ENCODE measurements around the gene DFFA. TPM values are rescaled to one million over a fixed set of nuclear protein-coding genes. Genes with fewer than 3 reads are reported as not detected.

DFFA gene
- total and polyA plus RNA-seq, 2 donors (not counting 3 experiments of a cell fraction or from before 2014, with no cell fraction given) = 30.0 to 44.5 TPM

DNA sequence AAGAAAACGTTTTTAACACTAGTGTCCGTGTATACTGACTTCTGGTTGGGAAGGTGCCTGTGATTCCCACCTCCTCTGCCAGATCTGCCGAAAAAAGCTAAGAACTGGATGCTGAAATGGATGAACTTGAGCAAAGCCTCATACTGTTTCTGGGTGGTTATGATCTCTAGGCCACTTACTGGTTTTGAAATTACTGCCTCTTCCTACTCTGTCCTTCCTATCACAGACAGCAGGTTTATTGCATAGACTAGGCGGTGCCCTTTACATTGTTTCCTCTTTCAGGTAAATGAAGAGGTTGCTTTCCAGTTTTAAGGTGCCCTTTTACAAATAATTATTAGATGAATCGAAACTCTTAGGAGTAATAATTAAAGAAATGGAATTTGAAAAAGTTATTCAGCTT lies 29.9 kb upstream of the DFFA start:
- TF ChIP-seq POLR2AphosphoS5 (IDR thresholded peaks at IDR 0.05; ENCODE audit: insufficient read depth, low read depth, low read length) = no peak
- Histone ChIP-seq H4K20me1 (replicated peaks; ENCODE audit: control insufficient read depth, extremely low read depth, insufficient read depth, low read length) (no peaks in the 10 kb centered on the region), H3K4me2 (ENCODE audit: insufficient read depth, low read length) (no peak overlapping the region), H2AFZ (ENCODE audit: low read depth, low read length) (no peak overlapping the region), H3K4me1 (ENCODE audit: control insufficient read depth, extremely low read depth, insufficient read depth, low read length) (no peaks in the 10 kb centered on the region), H3K27ac (ENCODE audit: insufficient read depth, low read depth, low read length) (no peak overlapping the region), H3K27me3 (ENCODE audit: control insufficient read depth in 2 of 2, insufficient read depth in 2 of 2, low read length in 2 of 2) (no peaks in the 10 kb centered on the region), H3K9me1 (replicated peaks; ENCODE audit: control insufficient read depth, extremely low read depth, insufficient read depth, low read length) (no peaks in the 10 kb centered on the region), H3K79me2 (ENCODE audit: control insufficient read depth, insufficient read depth, low read length) (peaks cover 23% of the 10 kb centered on the region), H3K36me3 (ENCODE audit: control insufficient read depth in 2 of 2, extremely low read depth in 1 of 2, insufficient read depth in 2 of 2, low read length in 2 of 2) (no peaks in the 10 kb centered on the region), H3K9ac (replicated peaks; ENCODE audit: extremely low read depth, insufficient read depth, low read length) (no peak overlapping the region), H3K9me3 (replicated peaks; ENCODE audit: control insufficient read depth, insufficient read depth, low read length) (no peaks in the 10 kb centered on the region), H3K4me3 (replicated peaks in 1 of 3; ENCODE audit: insufficient read depth in 1 of 3, low read depth in 1 of 3, low read length in 3 of 3) (no peak overlapping the region)
- ChIA-PET CTCF (interaction anchor here (0.6 to 3.1 kb wide), 2 partner anchors 12 to 364 kb away, joined by 3 to 18 read pairs; no protein-coding TSS in a partner anchor), POLR2A (no interaction called here)
- no peak for DNase-seq (ENCODE audit: low read depth, low spot score)
- no peak for FAIRE-seq
- dilution Hi-C loops (cut with MboI; ENCODE audit: extremely low pct_ligation_motif_present, low sequenced_read_pairs) (no loop called here), intact Hi-C loops (cut with micrococcal nuclease) (no loop called here)
- no TSS peak for BruUV-seq (replicated peaks)

DNA sequence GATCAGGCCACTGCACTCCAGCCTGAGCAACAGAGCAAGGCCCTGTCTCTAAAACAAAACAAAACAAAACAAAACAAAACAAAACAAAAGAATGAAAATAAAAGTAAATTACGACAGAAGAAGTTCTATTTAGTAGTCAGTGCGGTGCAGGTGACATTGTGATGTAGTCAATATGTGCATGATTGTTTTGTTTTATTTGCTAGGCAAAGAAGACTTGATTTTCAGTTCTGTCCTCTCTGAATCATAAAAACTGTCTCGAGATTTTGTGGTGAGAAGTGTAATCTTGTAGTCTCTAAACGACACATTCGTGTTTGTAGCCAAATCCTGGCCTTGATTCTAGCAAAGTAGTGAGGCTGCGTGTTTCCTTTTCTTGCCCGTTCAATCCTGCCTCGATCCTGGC lies 25.9 kb upstream of the DFFA start:
- H3K4me3 ChIP-seq (replicated peaks in 1 of 3; ENCODE audit: insufficient read depth in 1 of 3, low read depth in 1 of 3, low read length in 3 of 3) = no peak overlapping the region
- H4K20me1 ChIP-seq (replicated peaks; ENCODE audit: control insufficient read depth, extremely low read depth, insufficient read depth, low read length) = no peaks in the 10 kb centered on the region
- DNase-seq (ENCODE audit: low read depth, low spot score) (no peak), FAIRE-seq (no peak)
- no peak overlapping the region for H3K9ac ChIP-seq (replicated peaks; ENCODE audit: extremely low read depth, insufficient read depth, low read length)
- dilution Hi-C loops (cut with MboI; ENCODE audit: extremely low pct_ligation_motif_present, low sequenced_read_pairs) = no loop called here
- POLR2A ChIA-PET = no interaction called here
- H3K4me2 ChIP-seq (ENCODE audit: insufficient read depth, low read length) = no peak overlapping the region
- intact Hi-C loops (cut with micrococcal nuclease) = no loop called here
- H2AFZ ChIP-seq (ENCODE audit: low read depth, low read length) = no peak overlapping the region
- H3K4me1 ChIP-seq (ENCODE audit: control insufficient read depth, extremely low read depth, insufficient read depth, low read length) = peaks cover 5% of the 10 kb centered on the region
- peaks cover 0 to 3% of the 10 kb centered on the region in 2 experiments for H3K36me3 ChIP-seq (ENCODE audit: control insufficient read depth in 2 of 2, extremely low read depth in 1 of 2, insufficient read depth in 2 of 2, low read length in 2 of 2)
- H3K27me3 ChIP-seq (ENCODE audit: control insufficient read depth in 2 of 2, insufficient read depth in 2 of 2, low read length in 2 of 2) = no peaks in the 10 kb centered on the region
- no peak overlapping the region for H3K27ac ChIP-seq (ENCODE audit: insufficient read depth, low read depth, low read length)
- CTCF ChIA-PET = interaction anchor here (0.9 to 3.2 kb wide), 4 partner anchors 9 to 369 kb away, joined by 3 to 17 read pairs (median 4); no protein-coding TSS in a partner anchor
- H3K9me1 ChIP-seq (replicated peaks; ENCODE audit: control insufficient read depth, extremely low read depth, insufficient read depth, low read length) = no peaks in the 10 kb centered on the region
- H3K9me3 ChIP-seq (replicated peaks; ENCODE audit: control insufficient read depth, insufficient read depth, low read length) = no peaks in the 10 kb centered on the region
- TF ChIP-seq, protein P1, sequence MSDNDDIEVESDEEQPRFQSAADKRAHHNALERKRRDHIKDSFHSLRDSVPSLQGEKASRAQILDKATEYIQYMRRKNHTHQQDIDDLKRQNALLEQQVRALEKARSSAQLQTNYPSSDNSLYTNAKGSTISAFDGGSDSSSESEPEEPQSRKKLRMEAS (IDR thresholded peaks at IDR 0.05; ENCODE audit: insufficient read depth, insufficient read length) = no peak
- TF ChIP-seq, protein P2, sequence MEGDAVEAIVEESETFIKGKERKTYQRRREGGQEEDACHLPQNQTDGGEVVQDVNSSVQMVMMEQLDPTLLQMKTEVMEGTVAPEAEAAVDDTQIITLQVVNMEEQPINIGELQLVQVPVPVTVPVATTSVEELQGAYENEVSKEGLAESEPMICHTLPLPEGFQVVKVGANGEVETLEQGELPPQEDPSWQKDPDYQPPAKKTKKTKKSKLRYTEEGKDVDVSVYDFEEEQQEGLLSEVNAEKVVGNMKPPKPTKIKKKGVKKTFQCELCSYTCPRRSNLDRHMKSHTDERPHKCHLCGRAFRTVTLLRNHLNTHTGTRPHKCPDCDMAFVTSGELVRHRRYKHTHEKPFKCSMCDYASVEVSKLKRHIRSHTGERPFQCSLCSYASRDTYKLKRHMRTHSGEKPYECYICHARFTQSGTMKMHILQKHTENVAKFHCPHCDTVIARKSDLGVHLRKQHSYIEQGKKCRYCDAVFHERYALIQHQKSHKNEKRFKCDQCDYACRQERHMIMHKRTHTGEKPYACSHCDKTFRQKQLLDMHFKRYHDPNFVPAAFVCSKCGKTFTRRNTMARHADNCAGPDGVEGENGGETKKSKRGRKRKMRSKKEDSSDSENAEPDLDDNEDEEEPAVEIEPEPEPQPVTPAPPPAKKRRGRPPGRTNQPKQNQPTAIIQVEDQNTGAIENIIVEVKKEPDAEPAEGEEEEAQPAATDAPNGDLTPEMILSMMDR (IDR thresholded peaks at IDR 0.05; ENCODE audit: extremely low read depth in 1 of 2, insufficient read depth in 1 of 2, low read depth in 1 of 2, low read length in 2 of 2) = no peak
- TF ChIP-seq POLR2A (IDR thresholded peaks at IDR 0.05; ENCODE audit: low read depth, low read length) (no peak), POLR2AphosphoS5 (IDR thresholded peaks at IDR 0.05; ENCODE audit: insufficient read depth, low read depth, low read length) (no peak), JUN (IDR thresholded peaks at IDR 0.05; ENCODE audit: borderline replicate concordance, insufficient read depth, insufficient read length, low read depth) (no peak), EZH2 (IDR thresholded peaks at IDR 0.05; ENCODE audit: borderline replicate concordance, low read depth, low read length, severe bottlenecking) (no peak), GATA2 (IDR thresholded peaks at IDR 0.05; ENCODE audit: insufficient read depth, insufficient read length, low read depth, low read length) (no peak), MYC (IDR thresholded peaks at IDR 0.05; ENCODE audit: low read depth, low read length) (no peak), FOS (IDR thresholded peaks at IDR 0.05; ENCODE audit: borderline replicate concordance, insufficient read depth, low read length) (no peak)
- BruUV-seq (replicated peaks) = no TSS peak
- H3K79me2 ChIP-seq (ENCODE audit: control insufficient read depth, insufficient read depth, low read length) = peaks cover 29% of the 10 kb centered on the region
